C4-2B (cell line): ENCODE data around the gene PDXP.
"Not testable (repeated sequence)": the region's sequence is repeated elsewhere in the genome, so short reads cannot be mapped to it uniquely, and the experiment has no call there.

Experiments
- H3K27ac ChIP-seq: fragments of 450-650 bp; 2 replicates; pipeline ENCODE4 v1.5.1; 2017
- ZFX ChIP-seq: fragments of 450-650 bp; IDR thresholded peaks from 2 replicates; pipeline ENCODE4 v1.6.1; 2017
- TF ChIP-seq, protein P1 (sequence below): fragments of 450-650 bp; conservative IDR thresholded peaks from 2 replicates; pipeline ENCODE4 v1.5.1; 2017; ENCODE audit warnings: mild to moderate bottlenecking

PDXP gene

DNA sequence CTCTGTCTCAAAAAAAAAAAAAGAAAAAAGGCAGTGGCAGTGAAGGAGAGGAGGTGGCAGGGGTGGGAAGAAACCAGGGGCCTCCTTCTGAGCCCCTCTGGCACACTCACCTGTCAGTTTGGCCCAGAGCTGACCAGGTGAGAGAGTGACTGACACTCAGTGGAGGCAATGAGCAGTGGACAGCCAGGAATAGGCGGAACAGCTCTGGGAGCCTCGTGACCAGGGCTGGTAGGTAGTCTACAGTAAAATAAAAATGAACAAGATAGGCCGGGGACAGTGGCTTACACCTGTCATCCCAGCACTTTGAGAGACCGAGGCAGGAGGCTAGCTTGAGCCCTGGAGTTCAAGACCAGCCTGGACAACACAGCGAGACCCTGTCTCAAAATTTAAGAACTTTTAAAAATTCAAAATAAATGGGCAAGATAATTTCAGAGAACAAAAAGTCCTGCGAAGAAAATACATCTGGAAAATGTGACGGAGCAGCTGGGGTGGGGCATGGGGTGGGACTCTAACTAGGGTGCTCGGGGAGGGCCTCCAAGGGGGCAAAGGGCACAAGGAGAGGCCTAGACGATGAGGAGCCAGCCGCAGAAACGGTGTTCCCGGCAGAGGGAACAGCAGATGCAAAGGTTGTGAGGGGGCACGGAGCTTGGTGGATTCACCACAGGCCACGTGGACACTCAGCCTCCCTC lies 3.8 kb upstream of the PDXP start:
- no peak for TF ChIP-seq ZFX
- TF ChIP-seq, protein P1, sequence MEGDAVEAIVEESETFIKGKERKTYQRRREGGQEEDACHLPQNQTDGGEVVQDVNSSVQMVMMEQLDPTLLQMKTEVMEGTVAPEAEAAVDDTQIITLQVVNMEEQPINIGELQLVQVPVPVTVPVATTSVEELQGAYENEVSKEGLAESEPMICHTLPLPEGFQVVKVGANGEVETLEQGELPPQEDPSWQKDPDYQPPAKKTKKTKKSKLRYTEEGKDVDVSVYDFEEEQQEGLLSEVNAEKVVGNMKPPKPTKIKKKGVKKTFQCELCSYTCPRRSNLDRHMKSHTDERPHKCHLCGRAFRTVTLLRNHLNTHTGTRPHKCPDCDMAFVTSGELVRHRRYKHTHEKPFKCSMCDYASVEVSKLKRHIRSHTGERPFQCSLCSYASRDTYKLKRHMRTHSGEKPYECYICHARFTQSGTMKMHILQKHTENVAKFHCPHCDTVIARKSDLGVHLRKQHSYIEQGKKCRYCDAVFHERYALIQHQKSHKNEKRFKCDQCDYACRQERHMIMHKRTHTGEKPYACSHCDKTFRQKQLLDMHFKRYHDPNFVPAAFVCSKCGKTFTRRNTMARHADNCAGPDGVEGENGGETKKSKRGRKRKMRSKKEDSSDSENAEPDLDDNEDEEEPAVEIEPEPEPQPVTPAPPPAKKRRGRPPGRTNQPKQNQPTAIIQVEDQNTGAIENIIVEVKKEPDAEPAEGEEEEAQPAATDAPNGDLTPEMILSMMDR, result no peak
- H3K27ac ChIP-seq, result no peak overlapping the region

DNA sequence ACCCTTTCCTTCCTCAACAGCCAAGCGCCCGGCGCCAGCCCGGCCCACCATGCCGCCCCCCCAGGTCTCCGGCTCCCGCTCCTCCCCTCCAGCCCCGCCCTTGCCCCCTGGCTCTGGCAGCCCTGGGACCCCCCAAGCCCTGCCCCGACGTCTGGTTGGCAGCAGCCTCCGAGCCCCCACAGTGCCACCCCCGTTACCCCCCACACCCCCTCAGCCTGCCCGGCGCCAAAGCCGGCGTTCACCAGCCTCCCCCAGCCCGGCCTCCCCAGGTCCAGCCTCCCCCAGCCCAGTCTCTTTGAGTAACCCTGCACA lies 3.3 kb upstream of the PDXP start:
- H3K27ac ChIP-seq, result no peak overlapping the region
- TF ChIP-seq ZFX, result no peak
- TF ChIP-seq, protein P1, result no peak

DNA sequence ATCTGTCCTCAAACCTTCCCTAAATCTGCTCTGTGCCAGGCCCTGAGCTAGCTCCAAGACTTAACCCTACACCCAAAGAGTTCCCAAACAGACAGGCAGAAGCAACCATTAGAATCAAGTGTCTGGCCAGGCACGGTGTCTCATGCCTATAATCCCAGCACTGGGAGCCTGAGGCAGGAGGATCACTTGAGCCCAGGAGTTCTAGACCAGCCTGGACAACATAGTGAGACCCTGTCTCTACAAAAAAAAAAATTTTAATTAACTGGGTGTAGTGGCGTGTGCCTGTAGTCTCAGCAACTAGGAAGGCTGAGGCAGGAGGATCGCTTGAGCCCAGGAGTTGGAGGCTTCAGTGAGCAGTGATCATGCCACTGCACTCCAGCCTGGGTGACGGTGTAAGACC lies 1.9 kb upstream of the PDXP start:
- not testable (repeated sequence) for H3K27ac ChIP-seq

DNA sequence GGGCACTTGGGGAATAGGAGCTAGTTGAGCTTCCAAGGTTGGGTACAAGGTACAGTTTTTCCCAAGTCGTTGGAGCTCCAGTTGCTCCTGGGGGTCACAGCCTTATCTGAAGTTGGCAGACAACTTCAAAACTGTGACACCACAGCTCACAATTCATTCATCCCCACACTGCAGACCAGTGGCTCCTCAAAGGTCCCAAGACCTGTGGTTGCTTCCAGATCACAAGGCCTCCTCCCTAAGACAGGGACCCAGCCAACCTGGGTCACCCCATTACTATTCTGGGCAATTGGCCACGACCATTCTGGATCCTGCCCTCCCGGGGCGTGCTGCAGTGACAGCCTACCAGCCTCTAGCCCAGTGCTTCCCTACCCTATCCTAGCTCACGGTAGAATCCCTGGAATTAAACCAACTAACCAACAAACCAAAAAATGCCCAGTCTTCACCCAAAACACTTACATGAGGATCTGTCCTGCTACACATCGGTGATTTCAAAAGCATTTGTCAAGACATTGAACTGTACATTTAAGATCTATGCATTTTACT lies 862 bp upstream of the PDXP start:
- peak overlapping the region; percentile 82 for H3K27ac ChIP-seq
- TF ChIP-seq ZFX, result no peak
- TF ChIP-seq, protein P1, result no peak

DNA sequence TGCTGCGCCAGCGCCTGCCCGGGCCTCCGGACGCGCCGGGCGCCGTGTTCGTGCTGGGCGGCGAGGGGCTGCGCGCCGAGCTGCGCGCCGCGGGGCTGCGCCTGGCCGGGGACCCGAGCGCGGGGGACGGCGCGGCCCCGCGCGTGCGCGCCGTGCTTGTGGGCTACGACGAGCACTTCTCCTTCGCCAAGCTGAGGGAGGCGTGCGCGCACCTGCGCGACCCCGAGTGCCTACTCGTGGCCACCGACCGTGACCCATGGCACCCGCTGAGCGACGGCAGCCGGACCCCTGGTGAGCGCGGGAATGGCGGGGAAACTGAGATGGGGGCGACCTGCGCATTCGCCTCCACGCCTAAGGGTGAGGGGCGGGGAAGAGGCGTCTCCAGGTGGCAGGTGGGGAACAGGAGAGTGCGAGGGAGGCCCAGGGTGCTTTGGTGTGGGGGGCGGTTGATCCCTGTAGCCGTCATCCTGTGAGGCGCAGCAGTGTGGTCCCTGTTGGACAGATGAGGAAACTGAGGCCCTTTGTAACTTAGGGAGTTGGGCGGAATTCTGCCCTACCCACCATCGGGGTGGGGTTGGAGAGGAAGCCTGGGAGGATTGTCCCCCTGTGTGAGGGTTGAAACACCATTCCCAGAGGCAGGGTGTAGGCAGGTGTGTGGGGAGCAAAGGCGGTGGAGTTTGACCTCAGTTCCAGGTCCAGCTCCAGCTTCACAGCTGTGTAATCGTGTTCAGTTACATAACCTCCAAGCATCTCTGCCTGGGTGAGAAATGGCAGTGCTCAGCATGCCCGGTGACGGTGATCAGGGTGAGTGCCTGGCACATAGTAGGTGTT lies 758 bp downstream of the PDXP start:
- TF ChIP-seq ZFX, result 0 out of 2 replicates have a peak, but pooled peaks have one; percentile 38
- TF ChIP-seq, protein P1, result no peak
- H3K27ac ChIP-seq, result peak overlapping the region; percentile 82

DNA sequence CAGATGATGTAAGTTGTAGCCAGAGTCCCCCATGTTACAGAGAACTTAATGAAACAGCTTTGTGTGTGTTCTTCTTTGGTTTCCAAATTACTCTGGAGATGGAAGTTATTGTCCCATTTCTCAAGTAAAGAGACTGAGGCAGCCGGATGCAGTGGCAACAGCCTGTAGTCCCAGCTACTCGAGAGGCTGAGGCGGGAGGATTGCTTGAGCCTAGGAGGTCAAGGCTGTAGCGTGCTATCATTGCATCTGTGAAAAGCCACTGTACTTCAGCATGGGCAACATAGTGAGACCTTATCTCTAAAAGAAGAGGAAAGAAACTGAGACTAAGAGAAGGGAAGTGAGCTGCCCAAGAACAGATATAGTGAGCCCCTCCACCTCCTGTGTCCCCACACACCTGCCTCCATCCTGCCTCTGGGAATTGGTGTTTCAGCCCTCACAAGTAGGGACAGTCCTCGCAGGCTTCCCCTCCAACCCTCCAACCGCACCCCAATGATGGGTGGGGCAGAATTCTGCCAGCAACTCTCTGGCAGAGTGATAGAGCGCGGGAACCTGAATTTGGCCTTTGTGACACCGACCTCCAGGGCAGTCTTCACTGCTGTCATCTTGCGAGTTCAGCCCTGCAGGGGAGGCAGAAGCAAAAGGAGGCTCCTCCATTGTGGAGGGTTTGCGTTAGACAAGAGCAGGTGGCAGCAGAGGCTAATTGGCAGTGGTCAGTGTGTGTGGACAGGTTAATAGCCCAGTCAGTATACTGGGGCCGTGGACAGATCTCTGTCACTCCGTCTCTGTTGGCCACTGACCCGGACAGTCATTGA lies 1.6 kb downstream of the PDXP start:
- no peak for TF ChIP-seq ZFX
- TF ChIP-seq, protein P1, result no peak
- H3K27ac ChIP-seq, result peak overlapping the region; percentile 82

DNA sequence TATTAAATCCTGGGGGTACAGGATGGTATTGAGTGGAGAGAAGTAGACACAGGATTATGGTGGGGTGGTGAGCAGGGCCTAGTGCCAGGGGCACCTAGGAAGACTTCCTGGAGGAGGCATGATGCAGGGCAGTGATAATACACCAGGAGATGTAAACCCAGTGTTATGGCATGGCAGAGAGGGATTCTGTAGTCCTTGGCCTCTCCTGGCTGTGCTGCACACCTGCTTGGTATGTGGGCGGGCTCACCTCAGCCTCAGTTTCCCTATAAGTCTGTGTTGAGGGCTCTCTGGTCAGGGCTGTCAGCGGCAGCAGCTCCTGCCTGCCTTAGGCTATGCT lies 2.2 kb downstream of the PDXP start:
- no peak for TF ChIP-seq ZFX
- TF ChIP-seq, protein P1, result no peak
- no peak overlapping the region for H3K27ac ChIP-seq
